Activated CD4-positive, alpha-beta T cell treated with anti-CD3 and anti-CD28 coated beads, Interleukin-2, Interleukin-6, amounts not matched to agents 100 ng/mL and 50 ng/mL, durations not matched to agents 16 hours and 8 hours (primary cell): ENCODE data around the gene TMEM63C.

Source experiments
- DNase-seq: peaks from one replicate; pipeline ENCODE4 v3.0.0-alpha.2; 2020

Gene TMEM63C

DNA sequence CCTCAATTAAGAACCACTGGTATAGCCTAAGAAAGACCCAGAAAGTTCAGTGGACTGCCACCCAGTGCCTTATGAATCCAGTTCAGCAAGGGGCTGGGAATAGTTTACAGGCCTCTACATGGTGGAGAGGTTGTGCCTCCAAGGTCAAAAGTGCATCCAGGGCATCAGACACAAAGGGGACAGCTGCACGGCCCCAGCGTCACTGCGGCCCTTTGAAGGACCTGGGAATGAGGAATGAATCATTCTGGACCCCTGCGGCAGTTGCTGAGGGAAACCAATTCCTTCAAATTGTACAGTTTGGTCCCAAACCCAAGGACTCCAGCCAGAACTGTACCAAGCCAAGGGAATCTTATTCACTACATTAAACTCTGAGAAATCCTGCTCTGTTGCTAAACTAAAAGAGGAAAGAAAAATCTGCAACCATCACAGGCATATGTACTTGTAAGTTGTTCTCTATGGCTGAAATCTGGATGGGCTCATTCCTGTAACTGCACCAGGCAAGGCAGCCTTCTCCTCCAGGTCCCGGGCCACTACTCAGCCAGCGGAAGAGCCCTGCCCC, 100.3 kb downstream of the TMEM63C start:
- no peak for DNase-seq

DNA sequence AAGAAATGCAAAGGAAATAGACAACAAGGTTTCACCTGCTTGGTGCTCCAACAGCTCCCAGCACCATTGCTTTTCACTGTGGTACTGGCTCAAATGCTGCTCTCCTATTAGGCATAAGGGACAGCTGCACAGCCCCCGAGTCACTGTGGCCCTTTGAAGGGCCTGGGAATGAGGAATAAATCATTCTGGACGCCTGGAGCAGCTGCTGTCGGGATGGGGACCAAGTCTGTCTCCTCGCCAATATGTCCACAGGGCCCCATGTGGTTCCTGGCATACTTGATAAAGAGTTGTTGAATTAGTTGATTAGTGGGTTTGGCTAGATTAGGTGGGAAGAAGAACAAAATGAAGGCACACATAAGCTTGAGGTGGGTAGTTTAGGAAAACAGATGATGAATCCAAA, 102.5 kb downstream of the TMEM63C start:
- DNase-seq: no peak

DNA sequence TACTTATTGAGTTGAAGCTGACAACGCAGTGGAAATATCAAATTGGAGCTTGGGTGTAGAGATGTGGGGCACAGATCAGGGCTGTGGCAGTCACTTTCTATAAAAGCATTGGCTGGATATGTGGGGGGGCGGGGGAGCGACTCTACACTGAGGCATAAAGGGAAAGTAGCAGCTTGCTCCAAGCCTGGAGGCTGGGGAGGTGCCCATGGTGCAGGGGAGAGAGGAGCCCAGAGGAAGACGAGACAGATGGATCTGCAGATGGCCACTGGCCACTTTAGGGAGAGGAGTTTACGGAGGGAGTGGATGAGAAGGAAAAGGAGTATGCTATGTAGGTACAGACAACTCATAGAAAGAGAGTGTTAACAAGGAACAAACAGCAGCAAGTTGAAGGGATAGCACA, 102.9 kb downstream of the TMEM63C start:
- no peak for DNase-seq

DNA sequence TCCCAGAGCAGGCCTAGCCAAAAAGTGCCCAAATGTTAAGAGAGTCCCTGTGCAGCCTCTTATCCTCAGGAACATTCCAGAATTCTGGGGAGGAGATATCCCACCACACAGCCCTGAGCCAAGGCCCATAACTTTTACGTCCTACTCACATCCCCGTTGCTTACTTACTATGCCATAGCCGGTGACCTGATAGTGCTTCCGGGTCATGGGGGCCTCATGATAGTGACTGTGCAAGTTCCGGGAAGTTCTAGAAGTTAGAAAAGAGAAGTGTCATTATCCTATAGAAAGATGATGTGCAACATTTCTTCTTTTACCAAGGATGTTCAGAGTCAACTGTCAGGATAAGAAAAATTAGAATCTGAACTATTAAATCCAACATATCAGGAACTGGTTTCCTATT, 105.0 kb downstream of the TMEM63C start:
- DNase-seq: no peak

DNA sequence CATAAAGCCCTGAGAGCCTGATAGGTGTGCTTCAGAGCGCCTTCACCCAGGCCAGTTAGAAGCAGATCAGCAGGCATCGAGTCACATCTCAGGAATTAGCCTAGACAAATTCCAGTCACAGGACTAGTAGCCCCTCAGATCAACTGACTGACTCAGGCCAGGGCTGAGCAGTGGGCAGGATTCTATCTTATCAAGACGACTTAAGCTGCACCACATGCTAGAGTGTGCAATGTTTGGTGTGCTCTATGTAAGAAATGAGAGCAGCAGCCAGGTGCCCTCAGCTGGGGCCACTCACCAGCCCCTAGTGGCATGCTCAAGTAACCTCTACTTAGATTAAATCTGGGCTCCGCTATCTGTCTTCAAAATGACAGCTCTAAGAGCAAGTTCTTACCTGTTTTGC, 109.1 kb downstream of the TMEM63C start:
- no peak for DNase-seq

DNA sequence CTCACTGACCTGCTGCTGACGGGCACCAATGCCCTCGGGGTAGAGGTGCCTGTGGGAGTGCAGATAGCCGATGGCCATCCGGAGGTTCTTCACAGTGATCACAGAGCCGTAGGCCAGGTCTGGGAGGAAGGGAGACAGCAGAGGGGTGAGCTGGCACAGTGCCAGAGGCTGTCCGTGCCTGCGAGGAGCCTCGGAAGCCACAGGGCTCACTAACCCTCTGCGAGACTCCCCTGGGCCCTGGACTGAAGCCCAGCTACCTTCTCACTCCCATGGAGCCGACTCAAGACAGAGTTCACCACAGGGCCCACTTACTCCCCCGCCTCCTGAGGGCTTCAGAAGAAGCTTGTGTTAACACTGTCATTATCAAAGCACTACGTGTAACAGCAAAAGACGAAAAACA, 114.6 kb downstream of the TMEM63C start:
- no peak for DNase-seq

DNA sequence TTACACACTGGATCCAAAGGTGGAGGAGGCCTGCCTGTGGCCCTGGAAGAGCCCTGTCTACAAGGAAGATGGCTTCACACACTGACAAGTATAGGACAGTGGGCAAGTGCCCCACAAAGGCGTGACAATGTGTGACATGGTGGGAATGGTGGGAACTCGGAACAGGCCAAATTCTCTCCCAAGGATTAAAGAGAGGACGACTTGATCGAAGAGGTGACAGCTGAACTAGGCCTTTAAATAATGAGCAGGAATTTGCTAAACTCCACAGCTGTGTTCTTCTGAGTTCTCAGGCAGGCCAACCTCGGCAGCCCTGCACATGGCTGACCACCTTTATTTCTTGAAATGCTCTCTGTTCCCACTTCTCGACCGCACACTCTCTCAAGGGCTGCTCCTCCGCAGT, 115.3 kb downstream of the TMEM63C start:
- no peak for DNase-seq

DNA sequence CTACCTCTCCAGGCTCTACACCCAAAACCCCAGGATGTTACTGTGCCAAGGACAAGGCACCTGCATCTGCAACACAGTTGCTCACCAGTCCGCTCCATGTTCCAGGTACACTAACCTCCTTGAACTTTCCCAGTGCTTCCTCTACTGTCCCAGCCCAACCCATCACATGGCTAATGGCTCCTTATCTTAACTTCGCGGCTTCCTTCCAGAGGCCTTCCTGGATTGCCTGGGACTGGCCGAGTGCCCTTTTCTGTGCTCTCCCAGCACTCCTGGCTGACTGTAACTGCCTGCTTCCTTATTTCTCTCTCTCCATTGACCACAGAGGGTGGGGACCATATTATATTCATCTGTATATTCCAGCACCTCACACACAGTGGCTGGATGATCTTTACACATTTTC, 118.2 kb downstream of the TMEM63C start:
- DNase-seq: no peak

DNA sequence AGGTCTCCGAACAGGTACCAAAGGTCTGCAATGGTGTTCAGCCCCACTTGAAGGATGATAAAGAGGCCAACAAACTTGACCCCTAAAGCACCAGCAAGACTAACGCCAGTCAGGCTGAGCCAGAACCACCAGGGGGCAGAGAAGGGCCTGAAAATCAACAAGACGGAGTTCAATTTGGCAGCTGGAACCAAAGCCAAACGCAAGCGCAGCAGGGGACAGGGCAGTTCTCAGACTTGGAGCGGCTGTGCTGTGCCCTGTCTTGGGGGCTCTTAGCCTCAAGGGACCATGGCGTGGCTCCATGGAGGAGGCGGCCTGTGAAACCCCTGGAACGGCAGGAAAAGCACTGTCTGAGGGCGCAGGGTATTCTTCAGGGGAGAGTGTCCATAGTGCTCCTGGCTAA, 119.5 kb downstream of the TMEM63C start:
- DNase-seq: peak; percentile 78

DNA sequence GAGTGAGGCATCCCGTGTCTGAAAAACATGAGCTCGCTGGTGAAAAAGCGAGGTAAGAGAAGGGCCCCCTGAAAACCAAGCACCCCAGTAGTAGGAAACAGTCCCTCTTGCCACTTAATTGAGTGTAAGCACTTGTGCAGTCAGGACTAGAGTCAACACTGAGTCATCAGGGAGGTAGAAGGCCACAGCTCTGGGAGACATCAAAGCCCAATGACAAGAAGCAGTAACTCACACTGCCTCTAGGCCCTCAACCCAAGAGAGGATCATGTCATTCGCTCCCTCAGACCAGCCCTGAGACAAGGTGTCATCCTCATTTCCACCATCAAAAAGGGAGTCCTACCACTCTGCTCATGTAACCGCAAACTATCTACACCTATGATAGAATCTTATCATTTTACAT, 121.3 kb downstream of the TMEM63C start:
- peak; percentile 93 for DNase-seq

DNA sequence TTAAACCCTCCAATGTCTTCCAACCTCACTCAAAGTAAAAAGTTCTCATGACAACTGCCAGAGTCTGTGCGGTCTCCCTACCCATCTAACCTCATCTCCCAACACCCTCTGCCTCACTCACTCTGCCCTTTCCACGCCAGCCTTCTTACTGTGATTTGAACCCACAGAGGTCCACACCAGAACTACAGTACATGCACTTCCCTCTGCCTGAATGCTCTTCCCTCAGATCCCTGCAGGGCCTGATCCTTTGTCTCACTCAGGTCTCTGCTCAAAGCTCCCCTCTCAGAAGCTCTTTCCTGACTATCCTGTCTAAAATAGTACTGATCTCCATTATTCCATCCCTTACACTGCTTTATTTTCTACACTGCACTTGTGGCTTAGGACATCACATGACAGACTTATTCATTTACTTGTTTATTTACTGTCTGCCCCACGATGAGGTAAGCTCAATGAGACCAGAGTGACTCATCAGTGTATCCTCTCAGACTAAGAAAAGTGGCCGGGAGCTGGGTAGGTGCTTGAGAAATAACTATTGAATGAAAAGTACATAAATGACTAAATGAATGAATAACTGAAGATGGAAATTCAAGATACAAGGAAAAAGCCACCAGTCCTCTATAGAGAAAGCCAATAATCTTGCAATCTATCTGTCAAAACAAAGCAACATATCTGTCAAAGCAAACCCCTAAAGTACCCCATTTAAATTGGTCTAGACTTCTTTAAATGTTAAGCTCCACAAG, 122.0 kb downstream of the TMEM63C start:
- peak; percentile 92 for DNase-seq

DNA sequence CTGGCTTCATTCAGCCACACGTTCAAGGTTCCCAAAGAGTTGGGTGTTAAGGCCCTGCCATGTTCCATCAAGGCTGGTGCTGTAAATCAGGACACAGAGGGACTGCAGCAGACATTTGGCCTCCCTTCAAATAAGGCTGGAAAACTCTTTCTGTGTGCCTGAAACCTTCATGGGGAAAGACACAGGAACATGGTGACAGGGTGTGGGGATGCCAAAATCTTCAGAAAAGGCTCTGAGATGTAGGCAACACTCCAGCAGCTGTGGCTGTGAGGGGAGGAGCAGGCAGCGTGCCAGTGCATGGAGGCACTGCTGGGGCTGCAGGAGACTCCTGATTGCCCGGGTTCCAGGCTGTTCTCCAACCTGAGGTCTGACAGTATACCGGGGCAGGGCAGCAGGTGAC, 124.1 kb downstream of the TMEM63C start:
- no peak for DNase-seq

DNA sequence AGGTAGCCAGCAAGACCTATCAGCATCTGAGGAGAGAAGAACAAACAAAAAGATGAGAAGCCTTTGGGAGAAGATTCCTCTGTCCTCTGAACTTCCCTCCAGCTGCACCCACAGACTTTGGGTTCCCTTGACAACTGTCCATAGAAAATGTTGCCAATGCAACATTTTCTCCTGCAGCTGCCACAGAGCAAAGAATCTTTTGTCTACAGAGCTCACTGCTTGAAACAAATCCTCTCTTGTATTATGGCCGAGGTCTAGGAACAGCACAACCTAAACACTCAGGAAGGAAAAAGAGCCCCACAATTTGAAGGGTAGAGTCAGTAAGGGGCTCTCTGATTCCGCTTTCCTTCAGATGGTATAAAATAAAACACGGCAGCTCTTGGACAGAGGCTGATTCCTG, 124.8 kb downstream of the TMEM63C start:
- DNase-seq: no peak

DNA sequence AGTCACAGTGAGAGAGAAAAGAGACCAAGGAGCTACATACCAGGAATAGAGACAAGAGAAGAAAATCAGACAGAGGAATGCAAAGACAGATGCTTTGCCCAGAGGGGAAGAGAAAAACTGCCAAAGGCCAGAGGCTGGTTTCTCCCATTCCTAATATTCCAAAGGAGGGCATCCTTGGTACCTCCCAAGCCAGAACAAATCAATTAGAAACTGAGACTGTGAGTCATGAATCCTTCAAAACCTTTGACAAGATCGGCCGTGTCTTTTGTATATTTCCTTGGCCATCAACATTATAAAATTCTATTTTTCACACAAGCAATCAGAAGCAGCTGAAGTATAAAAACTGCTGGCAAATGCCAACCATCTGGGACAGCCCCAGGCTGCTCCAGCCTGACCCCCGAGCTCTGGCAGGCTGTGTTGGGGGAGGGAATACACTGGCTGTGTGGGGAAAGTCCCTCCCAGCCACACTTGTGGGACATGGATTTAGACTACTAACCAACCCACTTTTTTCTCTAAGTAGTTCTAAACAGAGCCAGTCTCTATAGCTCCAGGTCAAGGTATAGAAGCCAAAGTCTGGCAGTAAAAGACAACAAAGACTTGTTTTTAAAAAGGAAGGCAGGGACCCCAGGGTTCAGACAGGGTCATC, 125.4 kb downstream of the TMEM63C start:
- peak; percentile 25 for DNase-seq
